Measurements from ENCODE around the gene INSL3.
"Not testable (repeated sequence)": the region's sequence is repeated elsewhere in the genome, so short reads cannot be mapped to it uniquely, and the experiment has no call there.

INSL3 gene

GRCh38 chr19:17784201-17785008, 36.9 kb downstream of the INSL3 start:
- no peak overlapping the region for H2AFZ ChIP-seq (ENCODE audit: low read depth)
- H3K4me2 ChIP-seq = no peak overlapping the region

DNA sequence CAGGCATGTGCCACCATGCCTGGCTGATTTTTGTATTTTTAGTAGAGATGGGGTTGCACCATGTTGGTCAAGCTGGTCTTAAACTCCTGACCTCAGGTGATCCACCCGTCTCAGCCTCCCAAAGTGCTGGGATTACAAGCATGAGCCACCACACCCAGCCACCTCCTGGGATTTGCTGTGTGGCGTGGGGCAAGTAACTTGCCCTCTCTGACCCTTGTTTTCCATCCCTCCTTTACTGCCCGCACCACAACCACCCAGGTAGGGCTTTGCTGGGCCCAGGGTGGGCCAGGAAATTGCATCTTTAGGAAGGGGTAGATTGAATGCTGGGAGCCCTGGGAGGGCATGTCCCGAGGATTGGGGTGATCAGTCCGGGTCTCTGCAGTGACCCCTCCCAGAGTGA, 37.6 kb downstream of the INSL3 start:
- not testable (repeated sequence) for H3K79me2 ChIP-seq (ENCODE audit: insufficient read depth, low read depth); H3K36me3 ChIP-seq (ENCODE audit: insufficient read depth); H3K9ac ChIP-seq; H3K27ac ChIP-seq; H3K4me2 ChIP-seq; H3K4me3 ChIP-seq (IDR thresholded peaks at IDR 0.05; ENCODE audit: insufficient read depth, low read depth, low read length); H2AFZ ChIP-seq (ENCODE audit: low read depth); H3K27me3 ChIP-seq (ENCODE audit: insufficient read depth, low read depth); H4K20me1 ChIP-seq (ENCODE audit: insufficient read depth); H3K4me1 ChIP-seq (ENCODE audit: low read depth, poor library complexity, severe bottlenecking)

More at GRCh38 chr19:17784201-17785008, 36.9 kb downstream of the INSL3 start:
- no peak overlapping the region for H3K9ac ChIP-seq
- TF ChIP-seq CTCF (conservative IDR thresholded peaks at IDR 0.05; ENCODE audit: low read depth, low read length) = peak; percentile 88
- H3K4me3 ChIP-seq (IDR thresholded peaks at IDR 0.05; ENCODE audit: insufficient read depth, low read depth, low read length) = no peak overlapping the region
- H3K79me2 ChIP-seq (ENCODE audit: insufficient read depth, low read depth) = no peaks in the 10 kb centered on the region
- no peaks in the 10 kb centered on the region for H4K20me1 ChIP-seq (ENCODE audit: insufficient read depth)
- H3K4me1 ChIP-seq (ENCODE audit: low read depth, poor library complexity, severe bottlenecking) = no peaks in the 10 kb centered on the region
- H3K27ac ChIP-seq = no peak overlapping the region
- no peaks in the 10 kb centered on the region for H3K27me3 ChIP-seq (ENCODE audit: insufficient read depth, low read depth)
- H3K36me3 ChIP-seq (ENCODE audit: insufficient read depth) = no peaks in the 10 kb centered on the region

GRCh38 chr19:17780781-17781180, 40.5 kb downstream of the INSL3 start:
- H3K79me2 ChIP-seq (ENCODE audit: insufficient read depth, low read depth) = no peaks in the 10 kb centered on the region
- no peak overlapping the region for H3K9ac ChIP-seq
- H4K20me1 ChIP-seq (ENCODE audit: insufficient read depth) = no peaks in the 10 kb centered on the region
- peaks cover 14% of the 10 kb centered on the region for H3K4me1 ChIP-seq (ENCODE audit: low read depth, poor library complexity, severe bottlenecking)
- no peak for TF ChIP-seq CTCF (conservative IDR thresholded peaks at IDR 0.05; ENCODE audit: low read depth, low read length)
- no peak overlapping the region for H3K4me3 ChIP-seq (IDR thresholded peaks at IDR 0.05; ENCODE audit: insufficient read depth, low read depth, low read length)
- H3K36me3 ChIP-seq (ENCODE audit: insufficient read depth) = no peaks in the 10 kb centered on the region
- H3K27ac ChIP-seq = no peak overlapping the region
- H2AFZ ChIP-seq (ENCODE audit: low read depth) = no peak overlapping the region
- no peaks in the 10 kb centered on the region for H3K27me3 ChIP-seq (ENCODE audit: insufficient read depth, low read depth)
- no peak overlapping the region for H3K4me2 ChIP-seq

GRCh38 chr19:17778968-17779929, 42.1 kb downstream of the INSL3 start:
- H3K4me1 ChIP-seq (ENCODE audit: low read depth, poor library complexity, severe bottlenecking) = peaks cover 14% of the 10 kb centered on the region
- TF ChIP-seq CTCF (conservative IDR thresholded peaks at IDR 0.05; ENCODE audit: low read depth, low read length) = no peak
- H3K79me2 ChIP-seq (ENCODE audit: insufficient read depth, low read depth) = no peaks in the 10 kb centered on the region
- no peak overlapping the region for H3K4me3 ChIP-seq (IDR thresholded peaks at IDR 0.05; ENCODE audit: insufficient read depth, low read depth, low read length)
- H3K4me2 ChIP-seq = no peak overlapping the region
- no peak overlapping the region for H2AFZ ChIP-seq (ENCODE audit: low read depth)
- no peaks in the 10 kb centered on the region for H3K27me3 ChIP-seq (ENCODE audit: insufficient read depth, low read depth)
- H3K9ac ChIP-seq = no peak overlapping the region
- H4K20me1 ChIP-seq (ENCODE audit: insufficient read depth) = no peaks in the 10 kb centered on the region
- H3K36me3 ChIP-seq (ENCODE audit: insufficient read depth) = no peaks in the 10 kb centered on the region
- no peak overlapping the region for H3K27ac ChIP-seq

Measured in KMS-11 (cell line).